NCI-H2107 treated with DMSO at 0.1 percent for 48 hours (cell line): ENCODE measurements around the gene DYNC2I2.

Experiments used
- DNase-seq: peaks from one replicate; lab custom pipeline; 2025; ENCODE audit not compliant: unreplicated experiment; lab: John Stamatoyannopoulos, UW

The DYNC2I2 gene

GRCh38 chr9:128636556-128637530, 19.8 kb downstream of the DYNC2I2 start:
- no peak for DNase-seq

- DNase-seq: no peak
Measured at GRCh38 chr9:128636024-128636390, 20.6 kb downstream of the DYNC2I2 start.

- peak; percentile 60 for DNase-seq
Measured at GRCh38 chr9:128635266-128636023, 21.2 kb downstream of the DYNC2I2 start.

GRCh38 chr9:128634651-128635262, 21.9 kb downstream of the DYNC2I2 start:
- DNase-seq: no peak

GRCh38 chr9:128634111-128634510, 22.5 kb downstream of the DYNC2I2 start:
- DNase-seq: no peak

- DNase-seq: no peak
Measured at GRCh38 chr9:128633601-128634000, 23.0 kb downstream of the DYNC2I2 start.

- DNase-seq: no peak
Measured at GRCh38 chr9:128633057-128633456, 23.6 kb downstream of the DYNC2I2 start.

GRCh38 chr9:128632486-128632885, 24.2 kb downstream of the DYNC2I2 start:
- DNase-seq: no peak

GRCh38 chr9:128632066-128632465, 24.6 kb downstream of the DYNC2I2 start:
- DNase-seq: no peak

GRCh38 chr9:128631636-128632035, 25.0 kb downstream of the DYNC2I2 start:
- DNase-seq: no peak

- DNase-seq: no peak
Measured at GRCh38 chr9:128629852-128630545, 26.6 kb downstream of the DYNC2I2 start.

GRCh38 chr9:128629136-128629535, 27.5 kb downstream of the DYNC2I2 start:
- no peak for DNase-seq

- DNase-seq: no peak
Measured at GRCh38 chr9:128628471-128629048, 28.1 kb downstream of the DYNC2I2 start.

GRCh38 chr9:128627906-128628305, 28.7 kb downstream of the DYNC2I2 start:
- DNase-seq: no peak

GRCh38 chr9:128627127-128627715, 29.4 kb downstream of the DYNC2I2 start:
- DNase-seq: no peak

- no peak for DNase-seq
Measured at GRCh38 chr9:128626181-128626580, 30.5 kb downstream of the DYNC2I2 start.

- DNase-seq: no peak
Measured at GRCh38 chr9:128625391-128626146, 31.1 kb downstream of the DYNC2I2 start.

GRCh38 chr9:128624566-128624965, 32.1 kb downstream of the DYNC2I2 start:
- DNase-seq: no peak

- DNase-seq: no peak
Measured at GRCh38 chr9:128621730-128622455, 34.8 kb downstream of the DYNC2I2 start.
